ENCODE data around the gene DUSP22. TPM values are rescaled to one million over a fixed set of nuclear protein-coding genes. Genes with fewer than 3 reads are reported as not detected.
"Not testable (repeated sequence)": the region's sequence is repeated elsewhere in the genome, so short reads cannot be mapped to it uniquely, and the experiment has no call there.

The DUSP22 gene, protein sequence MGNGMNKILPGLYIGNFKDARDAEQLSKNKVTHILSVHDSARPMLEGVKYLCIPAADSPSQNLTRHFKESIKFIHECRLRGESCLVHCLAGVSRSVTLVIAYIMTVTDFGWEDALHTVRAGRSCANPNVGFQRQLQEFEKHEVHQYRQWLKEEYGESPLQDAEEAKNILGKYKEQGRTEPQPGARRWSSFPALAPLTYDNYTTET
- total RNA-seq: 10 to 100 TPM; 17.1 to 46.5 (median 18.5) TPM

GRCh38 chr6:291697-292505, at the start of gene DUSP22:
Gene DUSP22 (plus strand): TSS chr6:292487. CDS start chr6:292540, 53 bp downstream.
- 8 to 54% (median 29%) methylated on average over 3 to 39 of the region's 85 CpGs; no CpG with 5 or more reads in 2 of the 10 experiments for WGBS, 10 experiments
- peak; percentile 74 to 91 (median 88) for ATAC-seq (replicated peaks in 6 of 8)
- in situ Hi-C loops (cut with MboI; ENCODE audit: low pct_unique_long_range_greater_than_20kb in 2 of 9, low sequenced_read_pairs in 9 of 9, unreplicated experiment in 9 of 9): no loop called here

GRCh38 chr6:246352-246751, 45.9 kb upstream of the DUSP22 start:
- Histone ChIP-seq H3K4me1 (replicated peaks in 1 of 2) (no peaks in the 10 kb centered on the region), H3K4me3 (no peak overlapping the region), H3K27ac (no peak overlapping the region)
- in situ Hi-C loops (cut with MboI; ENCODE audit: low pct_unique_long_range_greater_than_20kb in 2 of 9, low sequenced_read_pairs in 9 of 9, unreplicated experiment in 9 of 9): no loop called here
- ATAC-seq (replicated peaks in 6 of 8): no peak
- WGBS, 10 experiments: 18 to 89% (median 87%) methylated on average over 1 to 8 of the region's 8 CpGs; no CpG with 5 or more reads in 1 of the 10 experiments

More at GRCh38 chr6:291697-292505, at the start of gene DUSP22:
- peak within 1 kb of the TSS; percentile 60 to 79 for H3K27ac ChIP-seq
- peak within 1 kb of the TSS; percentile 51 to 67 (median 59) for H3K4me3 ChIP-seq
- peaks cover 4 to 11% of the 10 kb centered on the region in 2 donors for H3K4me1 ChIP-seq (replicated peaks in 1 of 2)

- Histone ChIP-seq H3K4me1 (replicated peaks in 1 of 2) (no peaks in the 10 kb centered on the region), H3K4me3 (no peak overlapping the region), H3K27ac (no peak overlapping the region)
- no peak for ATAC-seq (replicated peaks in 6 of 8)
- in situ Hi-C loops (cut with MboI; ENCODE audit: low pct_unique_long_range_greater_than_20kb in 2 of 9, low sequenced_read_pairs in 9 of 9, unreplicated experiment in 9 of 9): no loop called here
- WGBS, 10 experiments: 60 to 98% (median 80%) methylated on average over 1 to 5 of the region's 5 CpGs; no CpG with 5 or more reads in 2 of the 10 experiments
Observed at GRCh38 chr6:247351-247750, 44.9 kb upstream of the DUSP22 start.

DNA sequence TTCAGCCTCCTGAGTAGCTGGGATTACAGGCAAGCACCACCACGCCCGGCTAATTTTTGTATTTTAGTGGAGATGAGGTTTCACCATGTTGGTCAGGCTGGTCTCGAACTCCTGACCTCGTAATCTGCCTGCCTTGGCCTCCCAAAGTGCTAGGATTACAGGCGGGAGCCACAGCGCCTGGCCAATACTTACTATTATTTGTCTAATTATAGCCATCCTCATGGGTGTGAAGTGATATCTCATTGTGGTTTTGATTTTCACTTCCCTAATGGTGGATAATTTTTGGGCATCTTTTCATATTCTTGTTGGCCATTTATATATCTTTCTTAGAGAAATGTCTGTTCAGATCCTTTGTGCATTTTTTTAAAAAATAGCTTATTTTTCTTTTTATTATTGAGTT, 44.2 kb upstream of the DUSP22 start:
- in situ Hi-C loops (cut with MboI; ENCODE audit: low pct_unique_long_range_greater_than_20kb in 2 of 9, low sequenced_read_pairs in 9 of 9, unreplicated experiment in 9 of 9); H3K4me1 ChIP-seq (replicated peaks in 1 of 2); H3K27ac ChIP-seq; H3K4me3 ChIP-seq; ATAC-seq (replicated peaks in 6 of 8): not testable (repeated sequence)
- 63 to 100% (median 97%) methylated on average over 2 to 6 of the region's 6 CpGs; no CpG with 5 or more reads in 4 of the 10 experiments for WGBS, 10 experiments

GRCh38 chr6:250676-251075, 41.6 kb upstream of the DUSP22 start:
- Histone ChIP-seq H3K4me1 (replicated peaks in 1 of 2) (no peaks in the 10 kb centered on the region), H3K27ac (no peak overlapping the region), H3K4me3 (no peak overlapping the region)
- in situ Hi-C loops (cut with MboI; ENCODE audit: low pct_unique_long_range_greater_than_20kb in 2 of 9, low sequenced_read_pairs in 9 of 9, unreplicated experiment in 9 of 9): no loop called here
- no peak for ATAC-seq (replicated peaks in 6 of 8)

GRCh38 chr6:251920-252319, 40.4 kb upstream of the DUSP22 start:
- no peak for ATAC-seq (replicated peaks in 6 of 8)
- in situ Hi-C loops (cut with MboI; ENCODE audit: low pct_unique_long_range_greater_than_20kb in 2 of 9, low sequenced_read_pairs in 9 of 9, unreplicated experiment in 9 of 9): no loop called here
- 17 to 100% (median 51%) methylated on average over 1 to 2 of the region's 2 CpGs for WGBS, 10 experiments

GRCh38 chr6:252775-253535, 39.3 kb upstream of the DUSP22 start:
- no peak for ATAC-seq (replicated peaks in 6 of 8)
- no peak overlapping the region for H3K27ac ChIP-seq
- no peak overlapping the region for H3K4me3 ChIP-seq
- no peaks in the 10 kb centered on the region for H3K4me1 ChIP-seq (replicated peaks in 1 of 2)
- 15 to 83% (median 76%) methylated on average over 2 to 8 of the region's 8 CpGs for WGBS, 10 experiments
- in situ Hi-C loops (cut with MboI; ENCODE audit: low pct_unique_long_range_greater_than_20kb in 2 of 9, low sequenced_read_pairs in 9 of 9, unreplicated experiment in 9 of 9): no loop called here

More at GRCh38 chr6:251920-252319, 40.4 kb upstream of the DUSP22 start:
- no peak overlapping the region for H3K4me3 ChIP-seq
- no peak overlapping the region for H3K27ac ChIP-seq
- no peaks in the 10 kb centered on the region for H3K4me1 ChIP-seq (replicated peaks in 1 of 2)

DNA sequence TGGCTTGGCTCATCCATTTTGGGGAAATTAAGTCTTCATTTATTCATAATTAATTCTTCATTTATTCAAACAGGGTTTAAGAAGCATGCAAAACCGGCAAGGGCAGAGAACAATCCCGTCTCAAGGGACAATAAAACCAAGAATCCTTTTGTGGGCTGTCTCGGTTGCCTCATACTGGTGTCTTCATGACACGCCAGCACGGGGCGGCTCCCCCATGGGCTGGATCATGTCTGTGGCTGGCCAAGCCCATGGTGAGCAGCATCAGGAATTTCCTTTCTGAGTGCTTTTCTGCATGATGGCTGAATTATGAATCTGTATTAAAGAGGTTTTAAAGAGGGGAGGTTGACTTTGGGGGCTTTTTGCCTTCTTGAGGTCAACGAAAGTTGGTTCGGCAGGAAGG, 38.3 kb upstream of the DUSP22 start:
- WGBS, 10 experiments: 18 to 87% (median 72%) methylated on average over 1 to 8 of the region's 8 CpGs; no CpG with 5 or more reads in 2 of the 10 experiments
- Histone ChIP-seq H3K4me1 (replicated peaks in 1 of 2) (no peaks in the 10 kb centered on the region), H3K27ac (no peak overlapping the region), H3K4me3 (no peak overlapping the region)
- in situ Hi-C loops (cut with MboI; ENCODE audit: low pct_unique_long_range_greater_than_20kb in 2 of 9, low sequenced_read_pairs in 9 of 9, unreplicated experiment in 9 of 9): no loop called here
- ATAC-seq (replicated peaks in 6 of 8): no peak

GRCh38 chr6:255041-255750, 37.1 kb upstream of the DUSP22 start:
- in situ Hi-C loops (cut with MboI; ENCODE audit: low pct_unique_long_range_greater_than_20kb in 2 of 9, low sequenced_read_pairs in 9 of 9, unreplicated experiment in 9 of 9): no loop called here
- 24 to 100% (median 73%) methylated on average over 2 to 7 of the region's 9 CpGs; no CpG with 5 or more reads in 2 of the 10 experiments for WGBS, 10 experiments
- no peak for ATAC-seq (replicated peaks in 6 of 8)
- H3K27ac ChIP-seq: no peak overlapping the region
- no peaks in the 10 kb centered on the region for H3K4me1 ChIP-seq (replicated peaks in 1 of 2)
- H3K4me3 ChIP-seq: no peak overlapping the region

DNA sequence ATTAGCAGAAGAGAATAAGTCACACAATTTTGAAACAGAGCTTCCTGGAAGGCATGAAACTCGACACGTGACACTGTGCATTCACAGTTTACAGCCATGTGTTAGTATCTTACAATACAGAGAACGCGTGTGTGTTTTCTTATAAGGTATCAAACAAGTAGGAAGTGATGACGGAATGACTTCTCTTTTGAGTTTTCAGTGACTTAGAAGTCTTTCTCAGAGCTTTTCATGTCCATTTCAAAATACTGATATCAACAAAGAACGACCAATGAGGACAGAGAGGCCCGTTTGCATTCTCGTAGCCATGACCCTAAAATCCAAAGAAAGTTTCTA, 36.6 kb upstream of the DUSP22 start:
- Histone ChIP-seq H3K4me3 (no peak overlapping the region), H3K27ac (no peak overlapping the region), H3K4me1 (replicated peaks in 1 of 2) (no peaks in the 10 kb centered on the region)
- no peak for ATAC-seq (replicated peaks in 6 of 8)
- in situ Hi-C loops (cut with MboI; ENCODE audit: low pct_unique_long_range_greater_than_20kb in 2 of 9, low sequenced_read_pairs in 9 of 9, unreplicated experiment in 9 of 9): no loop called here
- 11 to 92% (median 84%) methylated on average over 3 to 8 of the region's 8 CpGs for WGBS, 10 experiments

- 60 to 100% (median 85%) methylated on average over 2 to 6 of the region's 9 CpGs; no CpG with 5 or more reads in 4 of the 10 experiments for WGBS, 10 experiments
Observed at GRCh38 chr6:256169-256568, 36.1 kb upstream of the DUSP22 start.

DNA sequence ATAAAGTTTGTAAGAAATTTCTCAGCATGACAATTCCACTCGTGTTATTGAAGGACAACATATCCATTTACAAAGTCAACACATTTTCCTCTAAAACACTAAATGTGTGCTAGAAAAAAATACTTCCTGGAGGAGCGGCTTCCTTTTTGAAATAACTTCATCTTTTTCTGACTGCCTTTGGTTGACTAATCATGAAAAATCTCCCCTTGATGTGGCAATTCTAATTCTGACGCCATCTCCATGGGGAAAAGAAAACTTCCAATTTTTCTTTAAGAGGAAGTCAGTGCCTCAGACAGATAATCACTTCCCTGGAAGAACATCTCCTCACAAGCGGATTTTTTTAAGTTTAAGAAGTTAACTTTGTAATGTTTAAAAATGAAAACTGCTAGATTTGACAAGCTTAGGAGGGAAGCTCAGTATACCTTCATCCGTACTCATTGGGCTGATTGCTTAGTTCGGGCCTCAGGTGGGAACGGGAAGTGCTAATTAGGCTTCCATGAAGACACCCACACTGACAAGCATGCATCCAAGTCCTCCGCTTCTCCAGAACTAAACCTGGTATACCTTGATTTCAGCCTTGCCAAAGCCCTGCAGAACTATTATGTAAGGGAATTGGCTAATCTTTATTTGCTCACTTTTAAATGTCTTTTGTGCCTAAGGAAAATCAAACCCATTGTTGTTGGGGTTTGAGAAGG, 35.1 kb upstream of the DUSP22 start:
- Histone ChIP-seq H3K27ac (no peak overlapping the region), H3K4me1 (replicated peaks in 1 of 2) (no peaks in the 10 kb centered on the region), H3K4me3 (no peak overlapping the region)
- no peak for ATAC-seq (replicated peaks in 6 of 8)
- in situ Hi-C loops (cut with MboI; ENCODE audit: low pct_unique_long_range_greater_than_20kb in 2 of 9, low sequenced_read_pairs in 9 of 9, unreplicated experiment in 9 of 9): no loop called here
- WGBS, 10 experiments: 35 to 70% (median 58%) methylated on average over 7 to 8 of the region's 8 CpGs

More at GRCh38 chr6:256169-256568, 36.1 kb upstream of the DUSP22 start:
- no peak overlapping the region for H3K4me3 ChIP-seq
- in situ Hi-C loops (cut with MboI; ENCODE audit: low pct_unique_long_range_greater_than_20kb in 2 of 9, low sequenced_read_pairs in 9 of 9, unreplicated experiment in 9 of 9): no loop called here
- H3K27ac ChIP-seq: no peak overlapping the region
- no peaks in the 10 kb centered on the region for H3K4me1 ChIP-seq (replicated peaks in 1 of 2)
- ATAC-seq (replicated peaks in 6 of 8): no peak

All from motor neuron (in vitro differentiated cells).